ENCODE measurements around the gene AIPL1.

DNA sequence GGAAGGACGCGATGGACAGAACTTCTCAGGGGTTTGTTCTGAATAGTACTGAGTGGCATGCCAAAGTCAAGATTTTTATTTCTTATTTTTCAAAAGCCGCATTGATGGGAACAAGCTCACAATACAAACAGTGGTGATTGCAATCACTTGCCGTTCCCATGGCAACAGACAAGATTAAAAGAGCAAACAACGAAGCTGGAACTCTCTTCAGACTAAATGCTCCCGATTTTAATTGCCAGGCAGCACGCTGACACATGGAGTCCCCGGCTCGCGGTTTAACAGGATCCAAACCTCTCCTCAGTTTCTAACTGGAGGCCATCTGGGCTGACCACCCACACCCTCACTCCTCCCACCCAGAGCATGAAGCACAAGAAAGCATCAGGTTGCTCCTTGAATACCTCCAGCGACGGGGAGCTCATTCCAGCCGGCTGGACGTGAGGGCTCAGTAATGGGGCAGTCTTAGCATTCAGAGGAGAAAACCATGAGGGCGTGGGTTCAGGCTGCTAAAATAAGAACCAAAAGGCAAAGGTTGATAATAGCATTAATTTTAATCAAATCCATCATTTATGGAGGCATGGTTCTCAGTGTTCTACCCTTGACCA lies 41.5 kb downstream of the AIPL1 start:
- no peak for TF ChIP-seq CEBPB (IDR thresholded peaks at IDR 0.05; ENCODE audit: low read depth)
- TF ChIP-seq EZH2 (IDR thresholded peaks at IDR 0.05): no peak
- TF ChIP-seq EGR1 (IDR thresholded peaks at IDR 0.05; ENCODE audit: low read depth): no peak
- no peak for TF ChIP-seq POLR2A (IDR thresholded peaks at IDR 0.05; ENCODE audit: borderline replicate concordance, extremely low read depth, insufficient read depth, insufficient read length)
- TF ChIP-seq SP1 (IDR thresholded peaks at IDR 0.05; ENCODE audit: low read depth): no peak
- TF ChIP-seq, protein P1, sequence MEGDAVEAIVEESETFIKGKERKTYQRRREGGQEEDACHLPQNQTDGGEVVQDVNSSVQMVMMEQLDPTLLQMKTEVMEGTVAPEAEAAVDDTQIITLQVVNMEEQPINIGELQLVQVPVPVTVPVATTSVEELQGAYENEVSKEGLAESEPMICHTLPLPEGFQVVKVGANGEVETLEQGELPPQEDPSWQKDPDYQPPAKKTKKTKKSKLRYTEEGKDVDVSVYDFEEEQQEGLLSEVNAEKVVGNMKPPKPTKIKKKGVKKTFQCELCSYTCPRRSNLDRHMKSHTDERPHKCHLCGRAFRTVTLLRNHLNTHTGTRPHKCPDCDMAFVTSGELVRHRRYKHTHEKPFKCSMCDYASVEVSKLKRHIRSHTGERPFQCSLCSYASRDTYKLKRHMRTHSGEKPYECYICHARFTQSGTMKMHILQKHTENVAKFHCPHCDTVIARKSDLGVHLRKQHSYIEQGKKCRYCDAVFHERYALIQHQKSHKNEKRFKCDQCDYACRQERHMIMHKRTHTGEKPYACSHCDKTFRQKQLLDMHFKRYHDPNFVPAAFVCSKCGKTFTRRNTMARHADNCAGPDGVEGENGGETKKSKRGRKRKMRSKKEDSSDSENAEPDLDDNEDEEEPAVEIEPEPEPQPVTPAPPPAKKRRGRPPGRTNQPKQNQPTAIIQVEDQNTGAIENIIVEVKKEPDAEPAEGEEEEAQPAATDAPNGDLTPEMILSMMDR (IDR thresholded peaks at IDR 0.05 in 2 of 3, conservative IDR thresholded peaks at IDR 0.05 in 1 of 3; ENCODE audit: borderline replicate concordance in 1 of 3, insufficient read depth in 1 of 3, low read depth in 2 of 3, low read length in 2 of 3): no peak
- TF ChIP-seq, protein P2, sequence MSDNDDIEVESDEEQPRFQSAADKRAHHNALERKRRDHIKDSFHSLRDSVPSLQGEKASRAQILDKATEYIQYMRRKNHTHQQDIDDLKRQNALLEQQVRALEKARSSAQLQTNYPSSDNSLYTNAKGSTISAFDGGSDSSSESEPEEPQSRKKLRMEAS (IDR thresholded peaks at IDR 0.05): no peak
- no peak for TF ChIP-seq SIN3A (IDR thresholded peaks at IDR 0.05; ENCODE audit: low read depth)
- no peak for TF ChIP-seq POLR2AphosphoS5 (IDR thresholded peaks at IDR 0.05; ENCODE audit: low read depth, low read length)
- TF ChIP-seq TCF7L2 (IDR thresholded peaks at IDR 0.05; ENCODE audit: borderline replicate concordance, extremely low read depth, insufficient read depth, insufficient read length): no peak
- TF ChIP-seq EZH2phosphoT487 (IDR thresholded peaks at IDR 0.05; ENCODE audit: borderline replicate concordance): no peak
- no peak for TF ChIP-seq RAD21 (IDR thresholded peaks at IDR 0.05; ENCODE audit: low read depth)
- TF ChIP-seq, protein P3, sequence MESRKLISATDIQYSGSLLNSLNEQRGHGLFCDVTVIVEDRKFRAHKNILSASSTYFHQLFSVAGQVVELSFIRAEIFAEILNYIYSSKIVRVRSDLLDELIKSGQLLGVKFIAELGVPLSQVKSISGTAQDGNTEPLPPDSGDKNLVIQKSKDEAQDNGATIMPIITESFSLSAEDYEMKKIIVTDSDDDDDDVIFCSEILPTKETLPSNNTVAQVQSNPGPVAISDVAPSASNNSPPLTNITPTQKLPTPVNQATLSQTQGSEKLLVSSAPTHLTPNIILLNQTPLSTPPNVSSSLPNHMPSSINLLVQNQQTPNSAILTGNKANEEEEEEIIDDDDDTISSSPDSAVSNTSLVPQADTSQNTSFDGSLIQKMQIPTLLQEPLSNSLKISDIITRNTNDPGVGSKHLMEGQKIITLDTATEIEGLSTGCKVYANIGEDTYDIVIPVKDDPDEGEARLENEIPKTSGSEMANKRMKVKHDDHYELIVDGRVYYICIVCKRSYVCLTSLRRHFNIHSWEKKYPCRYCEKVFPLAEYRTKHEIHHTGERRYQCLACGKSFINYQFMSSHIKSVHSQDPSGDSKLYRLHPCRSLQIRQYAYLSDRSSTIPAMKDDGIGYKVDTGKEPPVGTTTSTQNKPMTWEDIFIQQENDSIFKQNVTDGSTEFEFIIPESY (IDR thresholded peaks at IDR 0.05; ENCODE audit: extremely low read depth, insufficient replicate concordance, low read length): no peak
- no peak for TF ChIP-seq ZNF274 (IDR thresholded peaks at IDR 0.05; ENCODE audit: low read depth, low read length)
